ENCODE data around the gene SLC38A8.

DNA sequence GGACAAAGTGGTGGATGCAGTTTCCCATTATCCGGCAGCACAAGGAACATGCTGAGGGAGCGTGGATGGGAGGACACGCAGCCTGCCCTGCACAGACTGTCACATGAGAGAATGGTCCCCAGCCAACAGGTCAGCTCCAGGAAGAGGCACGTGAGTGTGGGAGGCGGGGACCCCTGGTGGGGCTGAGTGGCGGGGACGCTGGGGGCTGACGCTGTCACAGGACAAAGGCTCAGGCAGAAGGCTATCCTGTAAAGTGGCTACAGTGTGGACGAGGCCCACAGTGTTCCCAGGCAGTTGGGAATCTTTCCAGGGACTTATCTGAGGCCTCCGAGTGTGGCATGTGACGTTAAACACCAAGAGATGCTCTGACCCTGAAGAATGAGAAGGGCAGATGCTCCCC lies 43.7 kb upstream of the SLC38A8 start:
- TF ChIP-seq RAD21 (IDR thresholded peaks at IDR 0.05) (no peak), TAF1 (conservative IDR thresholded peaks at IDR 0.05) (no peak), YY1 (IDR thresholded peaks at IDR 0.05) (no peak), JUND (IDR thresholded peaks at IDR 0.05) (no peak), MAX (IDR thresholded peaks at IDR 0.05) (no peak), GABPA (IDR thresholded peaks at IDR 0.05 in 1 of 2, conservative IDR thresholded peaks at IDR 0.05 in 1 of 2) (no peak), ZBTB33 (IDR thresholded peaks at IDR 0.05) (no peak), REST (IDR thresholded peaks at IDR 0.05) (no peak), SP1 (IDR thresholded peaks at IDR 0.05) (no peak), EGR1 (IDR thresholded peaks at IDR 0.05; ENCODE audit: low read depth in 2 of 2) (no peak), HNF4G (IDR thresholded peaks at IDR 0.05) (no peak), FOXA2 (IDR thresholded peaks at IDR 0.05) (no peak)
- TF ChIP-seq, protein P1, sequence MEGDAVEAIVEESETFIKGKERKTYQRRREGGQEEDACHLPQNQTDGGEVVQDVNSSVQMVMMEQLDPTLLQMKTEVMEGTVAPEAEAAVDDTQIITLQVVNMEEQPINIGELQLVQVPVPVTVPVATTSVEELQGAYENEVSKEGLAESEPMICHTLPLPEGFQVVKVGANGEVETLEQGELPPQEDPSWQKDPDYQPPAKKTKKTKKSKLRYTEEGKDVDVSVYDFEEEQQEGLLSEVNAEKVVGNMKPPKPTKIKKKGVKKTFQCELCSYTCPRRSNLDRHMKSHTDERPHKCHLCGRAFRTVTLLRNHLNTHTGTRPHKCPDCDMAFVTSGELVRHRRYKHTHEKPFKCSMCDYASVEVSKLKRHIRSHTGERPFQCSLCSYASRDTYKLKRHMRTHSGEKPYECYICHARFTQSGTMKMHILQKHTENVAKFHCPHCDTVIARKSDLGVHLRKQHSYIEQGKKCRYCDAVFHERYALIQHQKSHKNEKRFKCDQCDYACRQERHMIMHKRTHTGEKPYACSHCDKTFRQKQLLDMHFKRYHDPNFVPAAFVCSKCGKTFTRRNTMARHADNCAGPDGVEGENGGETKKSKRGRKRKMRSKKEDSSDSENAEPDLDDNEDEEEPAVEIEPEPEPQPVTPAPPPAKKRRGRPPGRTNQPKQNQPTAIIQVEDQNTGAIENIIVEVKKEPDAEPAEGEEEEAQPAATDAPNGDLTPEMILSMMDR (IDR thresholded peaks at IDR 0.05; ENCODE audit: low read depth, low read length, missing input control) = no peak
- TF ChIP-seq, protein P2, sequence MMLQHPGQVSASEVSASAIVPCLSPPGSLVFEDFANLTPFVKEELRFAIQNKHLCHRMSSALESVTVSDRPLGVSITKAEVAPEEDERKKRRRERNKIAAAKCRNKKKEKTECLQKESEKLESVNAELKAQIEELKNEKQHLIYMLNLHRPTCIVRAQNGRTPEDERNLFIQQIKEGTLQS (IDR thresholded peaks at IDR 0.05) = no peak

Data from liver (tissue), 3 donors.